Tibial nerve (tissue), 4 donors: Measurements from ENCODE around the gene LTBP3. TPM values are rescaled to one million over a fixed set of nuclear protein-coding genes. Genes with fewer than 3 reads are reported as not detected.

ENCODE experiments used
- DNase-seq, 2 donors: peaks; one replicate each; pipeline ENCODE4 v3.0.0-alpha.2; 2019; ENCODE audit warnings: low spot score in 2 of 2
- H3K27ac ChIP-seq, 4 donors: fragments of 200-600 bp; sonication (generic) in 3 of 4; one replicate each; pipeline ENCODE4 v1.5.1; 2017 to 2019; ENCODE audit warnings: mild to moderate bottlenecking in 1 of 4
- H3K27me3 ChIP-seq, 2 donors: fragments of 200-600 bp; sonication (generic) in 1 of 2; one replicate each; pipeline versions ENCODE4 v1.5.1 to v1.6.0; 2017 to 2019
- H3K36me3 ChIP-seq, 3 donors: fragments of 200-600 bp; sonication (generic); one replicate each; pipeline ENCODE4 v1.5.1; 2018 to 2019
- H3K4me1 ChIP-seq, 4 donors: fragments of 200-600 bp; sonication (generic) in 3 of 4; one replicate each; pipeline ENCODE4 v1.5.1; 2017 to 2019
- H3K4me3 ChIP-seq, 4 donors: fragments of 200-600 bp; sonication (generic) in 3 of 4; one replicate each; pipeline ENCODE4 v1.5.1; 2017 to 2019; ENCODE audit warnings: mild to moderate bottlenecking in 1 of 4, moderate library complexity in 1 of 4
- H3K9me3 ChIP-seq, 4 donors: fragments of 200-600 bp; sonication (generic) in 3 of 4; one replicate each; pipeline ENCODE4 v1.5.1; 2017 to 2019
- EP300 ChIP-seq, 2 donors: sonication (generic); formaldehyde crosslinking; IDR thresholded peaks; one replicate each; pipeline ENCODE4 v1.6.1; 2017; ENCODE audit warnings: antibody characterized with exemption in 2 of 2, mild to moderate bottlenecking in 1 of 2
- POLR2A ChIP-seq, 2 donors: fragments of 450-650 bp; IDR thresholded peaks; one replicate each; pipeline ENCODE4 v1.6.1; 2017; ENCODE audit warnings: antibody characterized with exemption in 2 of 2, mild to moderate bottlenecking in 2 of 2, moderate library complexity in 2 of 2
- WGBS, 2 donors: methylation state at CpG; one replicate each; pipeline ENCODE4 v1.1.5; 2018; 5-methylcytosine and 5-hydroxymethylcytosine counted together
- total RNA-seq, 4 donors: library from RNA; depleted of rRNA; stranded (reverse); fragments of >200 nt; gene quantifications; one replicate each; pipeline ENCODE4 v1.1.0, GENCODE V29; 2016
- TF ChIP-seq, protein P1 (sequence below), 5 experiments: fragments of 200-600 bp in 3 of 5; fragments of 450-650 bp in 2 of 5; sonication (generic) in 3 of 5; IDR thresholded peaks; one replicate each; pipeline ENCODE4 v1.5.1; 2016 to 2019; ENCODE audit warnings: antibody characterized with exemption in 5 of 5, mild to moderate bottlenecking in 3 of 5, moderate library complexity in 2 of 5

Gene LTBP3
- total RNA-seq, 4 donors from 2014 or later = 236 to 476 (median 386) TPM

DNA sequence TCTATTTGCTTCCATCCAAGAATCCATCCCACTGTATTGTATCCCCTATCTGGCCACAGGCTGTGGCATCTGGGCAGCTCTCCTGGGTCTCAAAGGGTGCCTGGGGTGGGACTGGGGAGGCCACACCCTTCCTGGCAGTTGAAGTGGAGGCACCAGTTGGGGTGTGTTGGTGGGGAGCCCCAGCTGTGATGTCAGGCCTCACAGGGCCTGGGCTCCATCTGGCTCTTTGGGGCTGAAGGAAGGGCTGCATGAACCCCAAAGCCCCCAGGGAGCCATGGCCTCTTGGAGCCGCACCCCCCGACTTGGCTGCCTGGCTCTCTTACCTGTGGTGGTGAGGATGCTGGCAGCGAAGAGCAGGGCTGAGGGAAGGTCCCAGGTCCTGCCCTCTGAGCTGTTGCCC is 37.0 kb upstream of the LTBP3 start:
- Histone ChIP-seq H3K36me3 (peaks cover 7 to 64% (median 16%) of the 10 kb centered on the region in 3 donors), H3K4me1 (peaks cover 0 to 54% (median 17%) of the 10 kb centered on the region in 4 donors), H3K4me3 (no peak overlapping the region), H3K27ac (peak overlapping the region in 3 of 4 donors; percentile 46 to 85 (median 69)), H3K27me3 (no peaks in the 10 kb centered on the region), H3K9me3 (no peaks in the 10 kb centered on the region)
- TF ChIP-seq, protein P1, sequence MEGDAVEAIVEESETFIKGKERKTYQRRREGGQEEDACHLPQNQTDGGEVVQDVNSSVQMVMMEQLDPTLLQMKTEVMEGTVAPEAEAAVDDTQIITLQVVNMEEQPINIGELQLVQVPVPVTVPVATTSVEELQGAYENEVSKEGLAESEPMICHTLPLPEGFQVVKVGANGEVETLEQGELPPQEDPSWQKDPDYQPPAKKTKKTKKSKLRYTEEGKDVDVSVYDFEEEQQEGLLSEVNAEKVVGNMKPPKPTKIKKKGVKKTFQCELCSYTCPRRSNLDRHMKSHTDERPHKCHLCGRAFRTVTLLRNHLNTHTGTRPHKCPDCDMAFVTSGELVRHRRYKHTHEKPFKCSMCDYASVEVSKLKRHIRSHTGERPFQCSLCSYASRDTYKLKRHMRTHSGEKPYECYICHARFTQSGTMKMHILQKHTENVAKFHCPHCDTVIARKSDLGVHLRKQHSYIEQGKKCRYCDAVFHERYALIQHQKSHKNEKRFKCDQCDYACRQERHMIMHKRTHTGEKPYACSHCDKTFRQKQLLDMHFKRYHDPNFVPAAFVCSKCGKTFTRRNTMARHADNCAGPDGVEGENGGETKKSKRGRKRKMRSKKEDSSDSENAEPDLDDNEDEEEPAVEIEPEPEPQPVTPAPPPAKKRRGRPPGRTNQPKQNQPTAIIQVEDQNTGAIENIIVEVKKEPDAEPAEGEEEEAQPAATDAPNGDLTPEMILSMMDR (IDR thresholded peaks at IDR 0.05) = no peak
- TF ChIP-seq POLR2A (IDR thresholded peaks at IDR 0.05) (no peak), EP300 (IDR thresholded peaks at IDR 0.05) (no peak)
- 70% methylated on average over 2 of the region's 3 CpGs; no CpG with 5 or more reads in 1 of the 2 donors for WGBS, 2 donors
- DNase-seq = no peak

- H3K9me3 ChIP-seq = no peaks in the 10 kb centered on the region
- H3K4me3 ChIP-seq = no peak overlapping the region
- TF ChIP-seq EP300 (IDR thresholded peaks at IDR 0.05) (peak in 1 of 2 donors; percentile 51), POLR2A (IDR thresholded peaks at IDR 0.05) (no peak)
- TF ChIP-seq, protein P1 (IDR thresholded peaks at IDR 0.05) = peak; percentile 65 to 91 (median 75)
- no peak for DNase-seq
- peaks cover 7 to 60% (median 11%) of the 10 kb centered on the region in 3 donors for H3K36me3 ChIP-seq
- H3K27me3 ChIP-seq = no peaks in the 10 kb centered on the region
- peak overlapping the region; percentile 7 to 85 (median 58) for H3K27ac ChIP-seq
- 55 to 56% methylated on average over 22 to 24 of the region's 26 CpGs for WGBS, 2 donors
- peaks cover 0 to 68% (median 24%) of the 10 kb centered on the region in 4 donors for H3K4me1 ChIP-seq
Measured at GRCh38 chr11:65593518-65594414, 35.6 kb upstream of the LTBP3 start.

DNA sequence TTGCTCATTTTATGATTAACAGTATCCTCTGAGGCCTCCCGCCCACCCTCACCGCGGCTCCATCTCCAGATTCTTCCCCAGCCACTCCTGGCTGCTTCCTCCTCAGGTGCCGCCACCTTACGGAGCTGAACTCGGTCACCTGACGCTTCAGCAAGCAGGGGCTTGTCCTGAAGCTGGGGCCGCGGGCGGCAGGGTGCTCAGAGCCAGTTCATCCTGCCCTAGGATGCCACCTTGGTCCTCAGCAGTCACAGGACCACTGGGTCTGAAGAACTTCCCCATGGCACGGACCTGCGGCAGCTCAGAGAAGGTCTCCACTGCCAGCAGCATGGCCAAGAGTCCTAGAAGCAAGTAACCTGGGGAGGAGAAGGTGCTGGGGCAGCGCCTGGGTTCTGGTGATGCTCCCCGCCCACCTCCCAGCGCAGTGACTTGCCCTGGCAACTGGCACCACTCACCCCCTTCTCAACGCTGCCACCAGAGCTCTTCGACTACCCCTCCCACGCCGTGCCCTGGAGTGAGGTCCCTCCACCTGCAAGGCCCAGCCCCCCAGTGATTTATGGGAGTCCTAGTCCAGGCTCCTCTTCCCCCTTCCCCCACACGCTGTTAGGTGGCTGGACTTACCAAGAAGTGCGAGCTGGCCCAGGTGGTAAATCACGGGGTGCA is 34.8 kb upstream of the LTBP3 start:
- Histone ChIP-seq H3K4me3 (no peak overlapping the region), H3K27ac (peak overlapping the region; percentile 46 to 85 (median 66)), H3K9me3 (no peaks in the 10 kb centered on the region), H3K27me3 (no peaks in the 10 kb centered on the region), H3K4me1 (peaks cover 0 to 75% (median 30%) of the 10 kb centered on the region in 4 donors), H3K36me3 (peaks cover 2 to 52% (median 5%) of the 10 kb centered on the region in 3 donors)
- no peak for DNase-seq
- WGBS, 2 donors = 77 to 83% methylated on average over 20 of the region's 22 CpGs
- TF ChIP-seq POLR2A (IDR thresholded peaks at IDR 0.05) (no peak), EP300 (IDR thresholded peaks at IDR 0.05) (no peak)
- TF ChIP-seq, protein P1 (IDR thresholded peaks at IDR 0.05) = no peak

DNA sequence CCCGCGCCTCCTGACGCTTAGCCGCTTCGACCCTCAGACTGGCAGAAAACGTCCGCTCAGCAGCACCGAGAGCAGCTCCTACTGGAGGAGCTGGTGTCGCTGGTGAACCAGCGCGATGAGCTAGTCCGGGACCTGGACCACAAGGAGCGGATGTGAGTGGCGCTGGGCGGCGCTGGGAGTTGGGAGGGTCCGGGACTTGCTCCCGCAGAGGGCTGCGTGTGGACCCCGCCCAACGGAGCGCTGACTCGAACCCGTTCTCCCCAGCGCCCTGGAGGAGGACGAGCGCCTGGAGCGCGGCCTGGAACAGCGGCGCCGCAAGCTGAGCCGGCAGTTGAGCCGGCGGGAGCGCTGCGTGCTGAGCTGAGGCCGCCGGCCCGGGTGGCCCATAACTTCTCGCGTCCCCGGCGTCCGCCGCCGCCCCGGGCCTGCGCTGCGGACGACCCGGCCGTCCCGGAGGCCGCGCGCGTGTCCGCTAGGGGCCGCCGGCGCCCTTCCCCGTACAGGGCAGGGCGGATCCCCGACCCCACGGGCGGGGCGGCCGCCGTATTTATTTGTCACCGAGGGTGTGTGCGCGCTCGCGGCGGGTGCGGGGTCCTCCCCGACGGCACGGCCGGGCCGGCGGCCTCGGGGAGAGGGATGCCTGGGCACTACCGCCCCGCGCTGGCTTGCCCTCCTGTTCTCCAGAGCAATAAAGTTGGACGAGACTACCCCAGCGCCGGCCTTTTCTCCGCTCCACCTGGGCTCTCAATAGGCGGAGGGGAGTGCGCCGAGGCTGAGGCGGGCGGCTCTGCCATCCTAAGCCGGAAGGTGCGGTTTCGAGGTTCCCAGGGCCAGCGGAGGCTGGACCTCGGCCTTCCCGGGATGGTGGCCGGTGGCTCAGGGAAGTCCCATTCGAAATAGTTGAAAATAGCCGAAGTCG is 34.0 kb upstream of the LTBP3 start:
- Histone ChIP-seq H3K27ac (peak overlapping the region; percentile 16 to 85 (median 66)), H3K4me3 (peak overlapping the region in 3 of 4 donors; percentile 3 to 43 (median 22)), H3K27me3 (no peaks in the 10 kb centered on the region), H3K9me3 (no peaks in the 10 kb centered on the region), H3K4me1 (peaks cover 0 to 83% (median 38%) of the 10 kb centered on the region in 4 donors), H3K36me3 (peaks cover 0 to 44% (median 0%) of the 10 kb centered on the region in 3 donors)
- 60 to 73% methylated on average over 41 to 76 of the region's 106 CpGs for WGBS, 2 donors
- peak in 1 of 2 donors; percentile 55 for DNase-seq
- TF ChIP-seq, protein P1 (IDR thresholded peaks at IDR 0.05) = peak in 2 of 5 experiments; percentile 14 to 25
- TF ChIP-seq EP300 (IDR thresholded peaks at IDR 0.05) (no peak), POLR2A (IDR thresholded peaks at IDR 0.05) (peak in 1 of 2 donors; percentile 21)
